RPMI8226 (cell line): ENCODE data around the gene SHISA5.
"Not testable (repeated sequence)": the region's sequence is repeated elsewhere in the genome, so short reads cannot be mapped to it uniquely, and the experiment has no call there.

Experiments
- DNase-seq: peaks from one replicate; pipeline ENCODE4 v3.0.0-alpha.2; 2015

The SHISA5 gene

DNA sequence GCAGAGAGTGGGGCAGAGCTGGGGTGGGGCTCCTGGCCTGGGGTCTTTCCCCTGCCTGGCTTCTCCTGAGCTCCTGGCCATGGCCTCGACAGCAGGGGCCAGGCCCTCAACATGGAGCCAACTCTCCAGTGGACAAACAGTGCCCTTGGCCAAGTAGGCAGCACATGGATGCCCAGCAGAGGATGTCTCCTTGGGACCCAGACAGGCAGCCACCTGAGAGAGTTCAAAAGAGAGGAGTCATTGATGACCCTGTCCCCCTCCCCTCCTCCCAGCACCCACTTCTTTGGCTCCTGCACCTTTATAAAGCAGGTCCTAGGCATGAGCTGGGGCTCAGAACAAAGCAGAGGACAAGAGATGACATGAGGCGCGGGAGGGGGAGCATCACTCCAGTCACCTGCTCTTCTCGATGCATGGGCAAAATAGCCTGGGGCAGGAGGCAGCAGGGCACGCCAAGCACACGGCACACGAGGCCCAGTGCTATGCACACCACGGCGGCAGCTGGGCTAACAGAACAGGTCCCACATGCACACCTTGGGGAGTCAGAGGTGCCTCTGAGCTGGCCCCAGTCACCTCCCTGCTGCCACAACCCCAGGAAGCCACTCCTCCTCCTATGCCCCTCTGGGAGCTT is 27.4 kb downstream of the SHISA5 start:
- DNase-seq, result no peak

DNA sequence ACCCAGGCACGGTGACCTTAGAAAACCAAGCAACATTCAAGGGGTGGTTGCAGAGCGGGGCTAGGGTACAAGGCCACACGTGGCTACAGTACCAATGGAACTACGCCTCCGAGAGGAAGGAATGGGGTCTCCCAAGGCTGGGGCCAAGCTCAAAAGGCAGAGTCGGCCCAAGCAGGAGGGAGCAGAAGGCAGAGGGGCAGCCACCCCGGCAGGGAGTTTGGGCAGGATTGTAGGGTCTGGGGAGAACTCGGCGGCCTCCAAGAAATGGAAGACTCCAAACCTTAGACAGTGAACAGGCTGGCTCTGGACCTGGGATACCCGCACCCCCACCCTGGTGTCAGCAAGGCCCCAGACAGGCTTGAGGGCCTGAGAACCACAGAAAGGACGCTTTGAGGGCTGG is 28.8 kb downstream of the SHISA5 start:
- no peak for DNase-seq

DNA sequence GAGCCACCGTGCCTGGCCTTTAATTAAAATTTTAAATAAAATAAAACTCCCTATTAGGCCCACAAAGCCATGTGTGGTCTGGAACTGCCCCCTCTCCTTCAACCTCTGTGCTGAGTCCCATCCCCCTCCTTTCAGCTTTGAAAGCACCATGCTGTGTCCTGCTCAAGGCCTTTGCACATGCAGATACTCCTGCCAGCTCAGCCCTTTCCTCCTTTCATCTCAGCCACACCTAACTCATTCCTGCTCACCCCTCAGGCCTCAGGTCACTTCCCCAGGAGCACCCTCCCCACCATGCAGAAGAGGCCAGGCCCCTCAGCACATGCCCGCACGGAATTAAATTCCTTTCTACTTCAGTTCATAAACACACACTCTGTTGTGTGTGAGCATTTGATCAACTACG is 29.4 kb downstream of the SHISA5 start:
- no peak for DNase-seq

DNA sequence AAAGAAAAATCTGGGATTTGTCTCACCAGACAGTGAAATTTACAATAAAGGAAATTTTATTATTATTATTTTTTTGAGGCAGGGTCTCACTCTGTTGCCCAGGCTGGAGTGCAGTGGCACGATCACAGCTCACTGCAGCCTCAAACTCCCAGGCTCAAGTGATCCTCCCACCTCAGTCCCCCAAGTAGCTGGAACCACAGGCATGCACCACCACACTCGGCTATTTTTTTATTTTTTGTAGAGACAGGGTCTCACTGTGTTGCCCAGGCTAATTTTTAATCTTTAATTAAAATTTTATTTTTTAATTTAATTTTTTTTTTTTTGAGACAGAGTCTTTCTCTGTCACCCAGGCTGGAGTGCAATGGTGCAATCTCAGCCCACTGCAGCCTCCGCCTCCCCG is 29.9 kb downstream of the SHISA5 start:
- DNase-seq, result not testable (repeated sequence)

DNA sequence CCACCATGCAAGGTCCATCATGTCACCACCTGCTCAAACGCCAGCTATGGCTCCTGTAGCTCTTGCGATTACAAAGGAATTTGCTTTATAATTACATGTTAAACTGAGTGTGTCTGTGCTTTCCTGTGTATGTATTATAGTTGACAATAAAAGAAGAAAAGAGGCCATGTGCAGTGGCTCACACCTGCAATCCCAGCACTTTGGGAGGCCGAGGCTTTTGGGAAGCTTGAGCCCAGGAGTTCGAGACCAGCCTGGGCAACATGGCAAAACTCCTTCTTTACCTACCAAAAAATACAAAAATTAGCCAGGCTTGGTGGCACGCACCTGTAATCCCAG is 30.4 kb downstream of the SHISA5 start:
- DNase-seq, result no peak

DNA sequence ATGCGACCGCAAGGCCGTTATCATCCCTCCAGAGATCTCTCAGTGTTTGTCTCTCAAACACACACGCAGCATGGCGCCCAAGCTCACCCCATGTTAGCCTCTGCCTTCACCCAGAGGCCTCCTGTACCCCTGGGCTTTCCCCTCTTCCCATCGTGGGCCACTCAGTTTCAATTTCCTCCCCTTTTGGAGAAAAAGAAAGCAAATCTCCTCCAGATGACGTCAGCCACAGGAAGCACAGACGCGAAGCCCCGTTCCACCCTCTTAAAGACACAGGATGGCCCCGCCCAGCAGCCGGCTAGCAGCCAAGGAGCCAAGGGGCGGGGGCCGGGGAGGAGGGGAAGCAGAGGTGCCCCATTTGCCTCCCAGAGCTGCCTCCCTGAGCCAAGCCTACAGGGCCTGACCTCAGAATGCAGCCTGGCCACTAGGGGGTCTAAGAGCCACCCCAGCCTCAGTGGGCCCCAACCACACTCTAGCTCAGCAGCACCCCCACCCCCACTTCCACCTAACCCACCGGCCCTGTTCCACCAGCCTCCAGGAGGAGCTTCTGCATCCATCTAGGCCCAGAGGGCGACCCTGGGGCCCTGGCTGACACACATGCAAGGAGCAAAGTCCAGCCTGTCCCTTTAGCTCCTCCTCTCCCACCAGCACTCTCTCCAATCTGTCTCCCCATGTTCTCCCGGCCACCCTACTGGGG is 30.9 kb downstream of the SHISA5 start:
- DNase-seq, result peak; percentile 98

DNA sequence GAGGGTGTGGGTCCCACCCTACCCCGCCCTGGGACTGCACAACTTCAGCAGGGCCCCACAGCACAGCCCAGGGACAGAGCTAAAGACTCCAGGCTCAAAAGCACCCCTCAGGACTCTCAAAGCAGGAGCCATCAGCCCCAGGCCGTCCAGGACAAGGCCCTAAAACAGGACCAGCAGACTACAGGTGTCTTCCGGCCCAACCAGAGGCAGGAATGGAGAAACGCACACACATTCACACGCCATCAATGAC is 31.4 kb downstream of the SHISA5 start:
- DNase-seq, result no peak

DNA sequence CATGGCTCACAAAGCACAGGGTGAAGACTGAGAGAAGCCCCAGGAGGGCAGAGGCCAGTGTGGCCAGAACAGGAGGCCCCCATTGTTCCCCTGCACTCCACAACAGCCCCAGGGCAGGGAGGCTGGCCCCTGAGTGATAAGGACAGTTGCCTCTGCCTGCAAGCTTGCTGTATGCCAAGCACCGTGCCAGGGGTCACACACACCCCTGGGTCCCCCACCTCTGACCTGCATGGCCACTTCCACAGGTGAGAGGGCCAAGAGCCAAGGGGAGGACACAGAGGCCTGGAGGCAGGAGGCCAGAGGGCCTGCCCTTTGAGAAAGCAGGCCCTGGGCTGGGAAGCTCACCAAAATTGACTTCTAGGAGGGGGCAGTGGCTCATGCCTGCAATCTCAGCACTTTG is 33.7 kb downstream of the SHISA5 start:
- no peak for DNase-seq

DNA sequence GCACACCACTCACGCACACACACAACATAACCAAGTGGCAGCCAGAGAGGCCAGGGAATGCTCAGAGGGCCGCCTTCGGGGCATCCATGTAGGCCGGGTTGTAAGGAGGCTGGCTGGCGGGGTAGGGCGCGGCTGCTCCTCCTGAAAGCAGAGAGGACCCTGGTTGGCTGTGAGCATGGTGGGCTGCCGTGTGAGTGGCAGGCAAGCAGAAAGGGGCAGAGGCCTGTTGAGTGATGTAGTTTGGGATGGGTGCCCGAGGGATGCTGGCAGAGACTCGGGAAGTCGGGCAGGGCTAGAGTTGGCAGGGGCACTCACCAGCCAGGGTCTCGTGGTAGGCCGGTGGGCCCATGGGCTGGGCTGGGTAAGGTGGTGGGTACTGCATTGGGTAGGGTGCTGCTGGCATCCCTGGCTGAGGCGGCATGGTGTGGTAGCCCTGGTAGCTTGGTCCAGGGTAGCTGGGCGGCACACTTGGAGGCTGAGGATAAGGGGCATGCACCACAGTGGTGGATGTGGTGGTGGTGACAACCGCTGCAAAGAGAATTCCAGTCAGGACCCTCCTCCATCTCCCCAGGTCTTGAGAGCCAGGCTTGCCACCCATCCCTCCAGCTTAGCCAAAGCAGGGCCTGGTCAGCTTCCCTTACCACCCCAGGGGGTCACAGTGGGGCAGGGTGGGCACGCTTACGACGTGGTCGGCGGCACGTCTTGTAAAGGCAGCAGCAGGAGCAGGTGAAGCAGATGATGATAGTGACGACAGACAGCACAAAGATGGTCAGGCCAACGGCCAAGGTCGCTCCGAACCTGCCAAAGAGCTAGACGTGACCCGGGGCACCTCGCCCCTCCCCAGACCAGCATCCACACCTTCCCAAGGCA is 34.7 kb downstream of the SHISA5 start:
- no peak for DNase-seq

DNA sequence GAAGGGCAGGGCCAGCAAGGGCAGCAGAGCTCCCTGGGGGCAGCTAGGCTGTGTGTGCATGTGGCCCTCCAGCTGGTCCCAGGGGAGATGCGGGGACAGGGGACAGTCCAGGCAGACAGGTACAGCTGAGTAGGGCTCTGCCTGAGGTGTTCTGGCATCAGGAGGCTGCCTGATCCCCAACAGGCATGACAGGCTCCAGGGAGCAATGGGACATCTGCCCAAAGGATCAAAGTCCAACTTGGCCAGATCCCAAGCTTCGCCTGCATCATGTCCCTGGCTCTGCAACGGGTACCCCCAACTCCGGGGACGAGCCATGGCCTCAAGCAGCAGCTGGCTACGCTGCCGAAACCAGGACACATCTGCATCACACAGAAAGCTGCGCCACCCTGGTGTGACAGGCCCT is 35.6 kb downstream of the SHISA5 start:
- DNase-seq, result no peak

DNA sequence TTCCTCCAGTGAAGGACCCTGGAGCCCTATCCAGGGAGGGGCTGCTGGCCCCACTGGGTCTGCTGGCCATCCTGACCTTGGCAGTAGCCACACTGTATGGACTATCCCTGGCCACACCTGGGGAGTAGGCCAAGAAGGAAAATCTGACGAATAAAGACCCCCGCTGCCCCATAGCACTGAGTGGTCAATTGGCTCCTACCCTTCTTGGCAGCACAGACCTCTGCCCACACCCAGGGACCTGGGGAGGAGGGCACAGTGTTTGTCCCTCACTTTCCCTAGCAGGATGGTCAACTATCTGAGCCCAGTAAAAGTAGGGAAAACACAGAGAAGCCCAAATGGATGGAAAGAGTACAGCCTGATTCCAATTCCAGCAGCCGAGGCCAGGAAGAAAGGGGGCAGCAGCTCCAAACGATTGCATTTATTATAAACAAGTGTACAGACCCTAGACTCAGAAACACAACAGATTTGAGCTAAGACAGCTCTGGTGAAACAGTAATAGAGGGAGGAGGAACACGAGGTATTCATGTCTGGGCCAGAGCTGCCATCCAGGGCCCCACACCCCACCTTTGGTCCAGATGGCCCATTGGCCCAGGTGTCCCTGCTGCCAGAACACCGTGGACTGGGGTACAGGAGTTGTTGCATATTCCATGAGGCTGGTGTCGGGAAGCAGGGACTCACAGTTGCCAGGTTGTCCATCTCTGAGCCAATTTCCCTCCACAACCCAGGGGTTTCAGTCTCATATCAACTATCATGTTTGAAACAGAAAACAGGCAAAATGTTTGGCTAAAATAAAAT is 36.3 kb downstream of the SHISA5 start:
- no peak for DNase-seq

DNA sequence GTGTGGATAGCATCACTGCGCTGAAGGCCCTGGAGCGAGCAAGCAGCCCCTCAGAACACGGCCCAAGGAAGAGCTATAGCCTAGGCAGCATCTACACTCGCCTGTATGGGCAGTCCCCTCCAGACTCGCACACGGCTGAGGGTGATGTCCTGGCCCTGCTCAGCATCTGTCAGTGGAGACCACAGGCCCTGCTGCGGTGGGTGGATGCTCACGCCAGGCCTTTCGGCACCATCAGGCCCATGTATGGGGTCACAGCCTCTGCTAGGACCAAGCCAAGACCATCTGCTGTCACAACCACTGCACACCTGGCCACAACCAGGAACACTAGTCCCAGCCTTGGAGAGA is 36.9 kb downstream of the SHISA5 start:
- no peak for DNase-seq

DNA sequence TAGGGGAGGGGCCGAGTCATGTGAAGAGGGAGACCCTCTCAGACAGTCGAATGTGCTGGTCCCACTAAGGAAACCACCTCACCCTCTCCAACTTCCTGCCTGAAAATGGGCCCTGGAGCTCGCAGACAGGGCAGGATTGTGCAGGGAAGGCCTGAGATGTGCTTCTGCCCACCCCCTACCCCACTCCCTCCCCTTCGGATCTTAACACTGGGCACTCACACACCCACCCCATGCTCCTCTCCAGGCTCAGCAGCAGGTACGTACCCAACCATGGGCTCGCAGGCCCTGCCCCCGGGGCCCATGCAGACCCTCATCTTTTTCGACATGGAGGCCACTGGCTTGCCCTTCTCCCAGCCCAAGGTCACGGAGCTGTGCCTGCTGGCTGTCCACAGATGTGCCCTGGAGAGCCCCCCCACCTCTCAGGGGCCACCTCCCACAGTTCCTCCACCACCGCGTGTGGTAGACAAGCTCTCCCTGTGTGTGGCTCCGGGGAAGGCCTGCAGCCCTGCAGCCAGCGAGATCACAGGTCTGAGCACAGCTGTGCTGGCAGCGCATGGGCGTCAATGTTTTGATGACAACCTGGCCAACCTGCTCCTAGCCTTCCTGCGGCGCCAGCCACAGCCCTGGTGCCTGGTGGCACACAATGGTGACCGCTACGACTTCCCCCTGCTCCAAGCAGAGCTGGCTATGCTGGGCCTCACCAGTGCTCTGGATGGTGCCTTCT is 37.4 kb downstream of the SHISA5 start:
- DNase-seq, result peak; percentile 83

DNA sequence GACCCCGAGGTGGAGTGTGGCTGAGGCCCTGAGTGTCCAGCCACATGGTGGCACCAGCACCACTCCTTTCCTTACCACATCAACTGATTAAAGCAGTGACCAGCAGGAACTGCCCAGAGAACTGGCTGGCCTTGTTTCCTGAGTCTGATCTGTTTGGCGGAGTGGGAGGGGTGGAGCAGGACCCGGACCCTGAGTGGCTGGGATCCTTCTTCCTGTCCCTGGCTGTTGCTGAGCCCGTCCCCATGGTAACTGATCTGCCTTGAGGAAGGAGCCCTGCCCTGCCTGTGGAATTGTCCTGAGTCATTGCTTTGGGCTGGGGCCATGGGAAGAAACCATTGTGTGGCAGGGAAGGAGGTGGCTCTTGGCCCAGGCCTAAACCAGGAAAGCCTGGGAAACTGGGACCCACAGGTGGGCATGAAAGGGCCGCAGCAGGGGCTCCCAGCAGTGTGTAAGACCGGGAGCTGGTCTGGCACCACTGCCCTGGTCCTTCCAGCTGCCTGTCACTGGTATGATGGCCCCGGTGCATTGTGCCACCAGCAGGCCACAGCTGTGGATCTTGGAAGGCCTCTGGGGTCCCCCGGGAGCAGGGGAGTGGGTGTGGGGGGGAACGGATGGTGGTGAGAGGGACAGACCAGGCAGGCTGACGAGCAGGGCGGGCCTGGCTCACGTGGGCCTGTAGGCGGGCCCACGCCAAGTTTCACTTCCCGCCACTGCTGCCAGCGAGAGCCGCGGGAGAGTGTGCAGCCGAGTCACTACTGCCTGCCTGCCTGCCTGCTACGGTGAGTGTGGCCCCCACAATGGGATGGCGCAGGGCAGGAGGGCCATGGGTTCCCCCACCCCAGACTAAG is 38.2 kb downstream of the SHISA5 start:
- DNase-seq, result peak; percentile 92

DNA sequence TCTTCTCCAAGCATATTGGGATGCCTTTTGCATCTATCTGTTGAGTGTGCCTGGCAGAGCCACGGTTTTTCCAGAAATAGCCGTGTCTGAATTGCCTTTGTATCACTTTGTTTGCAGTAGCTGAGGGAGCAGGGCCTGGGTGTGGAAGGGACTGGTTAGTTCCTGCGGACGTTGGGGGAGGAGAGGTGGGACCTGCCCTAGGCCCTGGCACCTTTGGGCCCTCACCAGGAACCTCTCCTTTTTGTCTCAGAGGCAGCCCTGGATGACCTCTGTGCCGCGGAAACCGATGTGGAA is 38.8 kb downstream of the SHISA5 start:
- DNase-seq, result no peak

DNA sequence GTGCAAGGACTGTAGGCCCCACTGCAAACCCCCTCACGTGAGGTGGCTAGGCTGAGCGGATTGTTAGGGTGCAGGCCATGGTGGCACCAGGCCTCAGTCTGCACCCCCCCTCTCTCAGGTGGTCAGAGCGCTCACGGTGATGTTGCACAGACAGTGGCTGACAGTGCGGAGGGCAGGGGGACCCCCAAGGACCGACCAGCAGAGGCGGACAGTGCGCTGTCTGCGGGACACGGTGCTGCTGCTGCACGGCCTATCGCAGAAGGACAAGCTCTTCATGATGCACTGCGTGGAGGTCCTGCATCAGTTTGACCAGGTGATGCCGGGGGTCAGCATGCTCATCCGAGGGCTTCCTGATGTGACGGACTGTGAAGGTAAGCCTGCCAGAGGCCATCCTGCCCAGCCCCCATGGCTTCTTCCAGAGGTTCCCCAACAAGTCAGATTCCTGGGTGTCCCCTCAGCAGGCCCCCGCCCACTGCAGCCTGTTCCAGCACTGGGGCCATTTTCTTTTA is 39.2 kb downstream of the SHISA5 start:
- no peak for DNase-seq

DNA sequence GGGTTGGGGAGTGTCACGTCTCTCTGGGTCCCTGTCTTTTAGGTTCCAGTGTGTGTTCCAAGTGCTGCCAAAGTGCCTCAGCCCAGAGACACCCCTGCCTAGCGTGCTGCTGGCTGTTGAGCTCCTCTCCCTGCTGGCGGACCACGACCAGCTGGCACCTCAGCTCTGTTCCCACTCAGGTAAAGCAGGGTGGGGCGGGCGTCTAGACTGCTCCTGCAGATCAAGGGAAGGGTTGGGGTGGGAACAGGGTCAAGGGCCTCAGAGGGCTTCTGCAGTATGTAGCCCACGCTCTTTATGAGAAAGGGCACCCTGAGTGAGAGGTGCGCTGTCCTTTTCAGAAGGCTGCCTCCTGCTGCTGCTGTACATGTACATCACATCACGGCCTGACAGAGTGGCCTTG is 40.3 kb downstream of the SHISA5 start:
- no peak for DNase-seq

DNA sequence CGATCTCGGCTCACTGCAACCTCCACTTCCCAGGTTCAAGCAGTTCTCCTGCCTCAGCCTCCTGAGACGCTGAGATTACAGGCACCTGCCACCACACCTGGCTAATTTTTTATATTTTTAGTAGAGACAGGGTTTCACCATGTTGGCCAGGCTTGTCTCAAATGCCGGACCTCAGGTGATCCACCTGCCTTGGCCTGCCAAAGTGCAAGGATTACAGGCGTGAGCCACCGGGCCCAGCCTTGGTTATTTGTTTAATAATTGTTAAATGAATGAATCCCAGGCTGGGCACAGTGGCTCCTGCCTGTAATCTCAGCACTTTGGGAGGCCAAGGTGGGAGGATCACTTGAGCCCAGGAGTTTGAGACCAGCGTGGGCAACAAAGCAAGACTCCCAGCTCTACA is 42.2 kb downstream of the SHISA5 start:
- DNase-seq, result not testable (repeated sequence)

DNA sequence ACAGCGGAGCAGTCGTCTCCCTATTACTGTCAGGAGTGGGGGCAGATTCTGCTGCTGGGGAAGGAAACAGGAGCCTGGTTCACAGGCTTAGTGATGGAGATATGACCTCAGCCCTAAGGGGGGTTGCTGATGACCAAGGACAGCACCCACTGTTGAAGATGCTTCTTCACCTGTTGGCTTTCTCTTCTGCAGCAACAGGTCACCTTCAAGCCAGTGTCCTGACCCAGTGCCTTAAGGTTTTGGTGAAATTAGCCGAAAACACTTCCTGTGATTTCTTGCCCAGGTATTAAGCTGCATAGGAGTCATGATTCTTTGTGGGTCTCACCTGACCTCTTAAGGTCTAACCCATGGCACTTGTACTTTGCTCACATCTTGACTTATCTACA is 43.5 kb downstream of the SHISA5 start:
- no peak for DNase-seq

DNA sequence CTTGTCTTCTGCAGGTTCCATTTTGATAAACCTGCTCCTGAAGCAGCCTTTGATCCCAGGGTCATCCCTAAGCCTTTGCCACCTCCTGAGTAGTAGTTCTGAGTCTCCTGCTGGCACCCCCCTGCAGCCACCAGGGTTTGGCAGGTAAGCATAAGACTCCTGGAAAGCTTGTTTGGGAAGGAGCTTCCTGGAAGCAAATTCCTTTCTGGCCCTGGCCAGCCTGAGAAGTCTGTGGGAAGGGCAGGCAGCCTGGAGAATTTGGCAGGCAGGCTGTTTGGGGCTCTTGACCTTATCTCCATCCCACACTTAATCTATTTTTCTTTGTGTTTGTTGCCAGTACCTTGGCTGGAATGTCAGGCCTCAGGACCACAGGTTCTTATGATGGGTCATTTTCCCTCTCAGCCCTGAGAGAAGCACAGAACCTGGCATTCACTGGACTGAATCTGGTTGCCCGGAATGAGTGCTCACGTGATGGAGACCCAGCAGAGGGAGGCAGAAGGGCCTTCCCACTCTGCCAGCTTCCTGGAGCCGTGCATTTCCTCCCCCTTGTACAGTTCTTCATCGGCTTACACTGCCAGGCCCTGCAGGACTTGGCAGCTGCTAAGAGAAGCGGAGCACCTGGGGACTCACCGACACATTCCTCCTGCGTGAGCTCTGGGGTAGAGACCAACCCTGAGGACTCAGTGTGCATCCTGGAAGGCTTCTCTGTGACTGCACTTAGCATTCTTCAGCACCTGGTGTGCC is 44.0 kb downstream of the SHISA5 start:
- DNase-seq, result no peak

DNA sequence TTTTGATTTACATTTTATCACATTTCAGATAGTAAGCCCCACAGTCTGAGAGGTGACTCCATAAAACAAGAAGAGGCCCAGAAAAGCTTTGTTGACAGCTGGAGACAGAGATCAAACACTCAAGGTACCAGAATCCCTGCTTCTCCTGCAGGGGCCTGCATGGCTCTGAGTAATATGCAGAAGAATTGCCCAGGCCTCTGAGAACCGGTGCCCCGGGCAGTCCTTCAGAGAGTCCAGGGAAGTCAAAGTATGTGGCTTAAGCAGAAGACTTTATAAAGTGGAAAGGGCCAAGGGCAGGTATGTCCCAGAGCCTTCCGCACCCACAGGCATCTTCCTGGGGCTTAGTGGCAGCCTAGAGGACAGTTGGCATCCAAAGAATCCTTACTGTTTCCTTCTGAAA is 44.6 kb downstream of the SHISA5 start:
- DNase-seq, result no peak
